Measurements from ENCODE around the gene ALDH3B2.
"Not testable (repeated sequence)": the region's sequence is repeated elsewhere in the genome, so short reads cannot be mapped to it uniquely, and the experiment has no call there.

ALDH3B2 gene

GRCh38 chr11:67637441-67637840 is 37.0 kb downstream of the ALDH3B2 start:
- not testable (repeated sequence) for H3K9ac ChIP-seq (ENCODE audit: low read depth, low read length); H3K4me1 ChIP-seq (ENCODE audit: control insufficient read depth, insufficient read depth, low read length); H3K9me3 ChIP-seq (ENCODE audit: control insufficient read depth, insufficient read depth, low read length); H3K36me3 ChIP-seq (ENCODE audit: control insufficient read depth, insufficient read depth, low read length); H3K4me3 ChIP-seq (ENCODE audit: low read depth, low read length)
- peaks cover 16% of the 10 kb centered on the region for H3K27me3 ChIP-seq (ENCODE audit: control insufficient read depth, insufficient read depth, low read length)

DNA sequence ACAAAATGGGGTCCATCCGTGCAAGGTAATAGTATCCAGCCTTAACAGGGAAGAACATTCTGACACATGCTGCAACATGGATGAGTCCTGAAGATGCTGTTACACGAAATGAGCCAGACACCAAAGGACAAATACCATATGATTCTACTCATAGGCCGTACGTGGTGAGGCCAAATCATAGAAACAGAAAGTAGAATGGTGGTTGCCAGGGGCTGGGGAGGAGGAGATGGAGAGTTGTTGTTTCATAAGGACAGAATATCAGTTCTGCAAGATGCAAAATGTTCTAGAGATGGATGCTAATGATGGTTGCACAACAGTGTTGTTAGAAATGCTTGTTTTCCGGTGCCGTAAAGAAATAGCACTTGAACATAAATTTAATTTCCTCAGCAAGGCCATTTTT is 37.5 kb downstream of the ALDH3B2 start:
- Histone ChIP-seq H3K4me3 (ENCODE audit: low read depth, low read length) (no peak overlapping the region), H3K9ac (ENCODE audit: low read depth, low read length) (no peak overlapping the region), H3K4me1 (ENCODE audit: control insufficient read depth, insufficient read depth, low read length) (no peaks in the 10 kb centered on the region), H3K27me3 (ENCODE audit: control insufficient read depth, insufficient read depth, low read length) (peaks cover 16% of the 10 kb centered on the region), H3K36me3 (ENCODE audit: control insufficient read depth, insufficient read depth, low read length) (no peaks in the 10 kb centered on the region), H3K9me3 (ENCODE audit: control insufficient read depth, insufficient read depth, low read length) (no peaks in the 10 kb centered on the region)

- Histone ChIP-seq H3K36me3 (ENCODE audit: control insufficient read depth, insufficient read depth, low read length) (no peaks in the 10 kb centered on the region), H3K27me3 (ENCODE audit: control insufficient read depth, insufficient read depth, low read length) (peaks cover 8% of the 10 kb centered on the region), H3K9ac (ENCODE audit: low read depth, low read length) (no peak overlapping the region), H3K4me1 (ENCODE audit: control insufficient read depth, insufficient read depth, low read length) (peaks cover 2% of the 10 kb centered on the region), H3K4me3 (ENCODE audit: low read depth, low read length) (no peak overlapping the region), H3K9me3 (ENCODE audit: control insufficient read depth, insufficient read depth, low read length) (no peaks in the 10 kb centered on the region)
Measured at GRCh38 chr11:67635231-67635521, 39.2 kb downstream of the ALDH3B2 start.

DNA sequence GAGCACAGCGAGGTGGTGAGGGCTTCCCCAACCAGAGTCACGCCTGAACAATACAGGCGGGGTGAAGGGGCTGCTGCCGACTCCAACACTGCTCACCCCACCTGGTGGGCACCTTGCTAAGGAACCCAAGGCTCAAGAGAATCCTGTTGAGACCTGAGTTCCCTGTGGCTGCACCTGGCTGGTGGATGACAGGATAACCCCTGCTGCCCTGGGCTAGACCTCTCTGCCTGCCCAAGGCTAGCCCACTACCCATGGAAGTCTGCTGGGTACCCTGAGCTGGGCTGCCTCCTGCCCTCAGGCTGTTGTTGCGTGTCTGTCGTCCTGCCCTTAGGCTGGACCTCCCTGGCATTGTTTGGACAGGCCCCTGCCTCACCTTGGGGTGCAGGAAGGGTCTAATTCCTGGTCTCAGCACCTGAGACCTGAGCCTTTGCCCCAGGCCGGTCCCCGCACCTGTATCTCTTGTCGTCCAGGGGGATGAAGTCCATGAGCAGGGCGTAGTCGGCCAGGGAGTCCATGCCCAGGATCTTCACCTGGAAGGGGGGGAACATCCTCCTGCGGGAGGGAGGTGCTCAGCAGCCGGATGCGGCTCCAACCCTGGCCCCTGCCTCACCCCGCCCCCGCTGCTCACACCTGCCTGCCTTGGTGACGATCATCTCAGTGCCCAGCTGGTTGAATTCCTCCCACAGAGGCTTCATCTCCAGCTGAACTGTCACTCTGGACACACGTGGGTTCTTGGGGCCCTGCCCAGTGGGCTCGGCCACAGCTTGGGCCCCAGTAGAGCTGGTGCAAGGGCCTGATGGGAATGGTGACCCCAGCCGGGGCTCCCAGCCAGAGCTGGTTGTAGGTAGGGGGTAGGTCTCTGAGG is 39.8 kb downstream of the ALDH3B2 start:
- Histone ChIP-seq H3K27me3 (ENCODE audit: control insufficient read depth, insufficient read depth, low read length) (peaks cover 3% of the 10 kb centered on the region), H3K9ac (ENCODE audit: low read depth, low read length) (no peak overlapping the region), H3K36me3 (ENCODE audit: control insufficient read depth, insufficient read depth, low read length) (no peaks in the 10 kb centered on the region), H3K9me3 (ENCODE audit: control insufficient read depth, insufficient read depth, low read length) (no peaks in the 10 kb centered on the region), H3K4me1 (ENCODE audit: control insufficient read depth, insufficient read depth, low read length) (peaks cover 2% of the 10 kb centered on the region), H3K4me3 (ENCODE audit: low read depth, low read length) (no peak overlapping the region)

DNA sequence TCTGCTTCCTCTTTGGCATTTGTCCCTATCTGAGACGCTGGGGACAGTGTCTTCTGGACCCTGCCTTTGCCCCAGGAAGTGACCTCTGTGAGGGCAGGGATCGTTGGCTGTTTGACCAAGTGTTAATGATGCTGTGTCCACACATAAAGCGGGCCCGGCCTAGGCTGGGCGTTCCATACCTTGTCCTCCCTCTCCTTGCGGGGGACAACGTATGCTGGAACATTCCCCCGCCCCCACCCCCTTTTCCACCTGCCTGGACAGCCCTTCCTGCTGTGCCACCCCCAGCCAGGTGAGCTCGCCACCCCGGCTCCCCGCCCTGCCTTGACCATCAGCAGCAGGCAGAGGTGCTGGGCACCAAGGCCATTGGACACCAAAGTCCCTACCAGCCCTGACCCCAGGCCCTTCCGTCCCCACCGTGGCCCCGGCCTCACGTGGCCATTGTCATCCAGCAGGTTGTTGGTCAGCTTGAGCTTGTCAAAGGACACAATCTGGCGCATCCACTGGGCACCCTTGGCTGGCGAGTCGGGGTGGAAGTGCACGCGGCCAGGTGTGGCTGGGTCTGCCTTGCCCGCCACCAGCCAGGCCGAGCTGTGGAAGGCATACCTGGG is 40.6 kb downstream of the ALDH3B2 start:
- Histone ChIP-seq H3K9ac (ENCODE audit: low read depth, low read length) (no peak overlapping the region), H3K36me3 (ENCODE audit: control insufficient read depth, insufficient read depth, low read length) (no peaks in the 10 kb centered on the region), H3K4me3 (ENCODE audit: low read depth, low read length) (no peak overlapping the region), H3K9me3 (ENCODE audit: control insufficient read depth, insufficient read depth, low read length) (no peaks in the 10 kb centered on the region), H3K27me3 (ENCODE audit: control insufficient read depth, insufficient read depth, low read length) (no peaks in the 10 kb centered on the region), H3K4me1 (ENCODE audit: control insufficient read depth, insufficient read depth, low read length) (peaks cover 3% of the 10 kb centered on the region)

DNA sequence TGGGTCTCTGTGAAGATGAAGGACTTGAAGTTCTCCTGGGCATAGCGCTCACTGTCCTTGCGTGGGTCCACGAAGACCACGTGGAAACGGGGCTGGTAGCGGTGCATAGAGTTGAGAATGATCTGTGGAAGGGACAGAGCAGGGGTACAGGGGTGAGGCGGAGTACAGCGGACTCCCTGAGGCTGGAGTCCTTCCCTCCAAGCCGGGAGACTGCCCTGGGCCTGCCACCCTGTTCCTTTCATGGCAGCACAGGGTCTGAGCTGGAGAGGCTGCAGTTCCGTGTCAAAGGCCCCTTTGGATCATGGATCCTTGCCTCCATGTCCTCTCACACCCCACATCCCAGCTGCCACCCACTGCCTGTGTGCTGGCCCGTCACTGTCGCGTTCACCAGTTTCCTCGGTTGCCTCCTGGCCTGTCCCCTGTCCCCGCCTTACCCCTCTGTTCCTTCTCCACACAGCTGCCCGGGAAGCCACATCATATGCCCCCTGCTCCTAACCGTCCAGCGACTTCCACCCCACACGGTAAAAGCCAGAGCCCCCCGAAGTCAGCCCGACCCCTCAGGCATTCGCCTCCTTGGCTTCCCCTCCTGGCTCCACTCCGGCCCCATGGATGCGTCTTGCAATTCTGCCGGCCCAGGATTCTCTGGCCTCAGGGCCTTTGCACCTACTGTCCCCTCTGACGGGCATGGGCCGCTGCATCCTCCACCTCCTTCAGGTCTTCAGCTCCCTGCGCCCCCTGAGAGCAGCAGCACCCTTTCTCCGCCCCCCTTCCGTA is 41.3 kb downstream of the ALDH3B2 start:
- Histone ChIP-seq H3K36me3 (ENCODE audit: control insufficient read depth, insufficient read depth, low read length) (no peaks in the 10 kb centered on the region), H3K4me3 (ENCODE audit: low read depth, low read length) (no peak overlapping the region), H3K9ac (ENCODE audit: low read depth, low read length) (no peak overlapping the region), H3K9me3 (ENCODE audit: control insufficient read depth, insufficient read depth, low read length) (no peaks in the 10 kb centered on the region), H3K4me1 (ENCODE audit: control insufficient read depth, insufficient read depth, low read length) (peaks cover 3% of the 10 kb centered on the region), H3K27me3 (ENCODE audit: control insufficient read depth, insufficient read depth, low read length) (no peaks in the 10 kb centered on the region)

GRCh38 chr11:67632175-67632981 is 42.0 kb downstream of the ALDH3B2 start:
- Histone ChIP-seq H3K27me3 (ENCODE audit: control insufficient read depth, insufficient read depth, low read length) (no peaks in the 10 kb centered on the region), H3K4me1 (ENCODE audit: control insufficient read depth, insufficient read depth, low read length) (peaks cover 3% of the 10 kb centered on the region), H3K36me3 (ENCODE audit: control insufficient read depth, insufficient read depth, low read length) (peaks cover under 1% of the 10 kb centered on the region), H3K9ac (ENCODE audit: low read depth, low read length) (no peak overlapping the region), H3K9me3 (ENCODE audit: control insufficient read depth, insufficient read depth, low read length) (no peaks in the 10 kb centered on the region), H3K4me3 (ENCODE audit: low read depth, low read length) (no peak overlapping the region)

- H3K4me3 ChIP-seq (ENCODE audit: low read depth, low read length): no peak overlapping the region
- H3K27me3 ChIP-seq (ENCODE audit: control insufficient read depth, insufficient read depth, low read length): no peaks in the 10 kb centered on the region
- no peaks in the 10 kb centered on the region for H3K9me3 ChIP-seq (ENCODE audit: control insufficient read depth, insufficient read depth, low read length)
- H3K36me3 ChIP-seq (ENCODE audit: control insufficient read depth, insufficient read depth, low read length): peaks cover 6% of the 10 kb centered on the region
- H3K9ac ChIP-seq (ENCODE audit: low read depth, low read length): no peak overlapping the region
- H3K4me1 ChIP-seq (ENCODE audit: control insufficient read depth, insufficient read depth, low read length): peaks cover 3% of the 10 kb centered on the region
Measured at GRCh38 chr11:67631853-67632174, 42.6 kb downstream of the ALDH3B2 start.

GRCh38 chr11:67631411-67631810 is 43.0 kb downstream of the ALDH3B2 start:
- H3K9ac ChIP-seq (ENCODE audit: low read depth, low read length): no peak overlapping the region
- peaks cover 3% of the 10 kb centered on the region for H3K4me1 ChIP-seq (ENCODE audit: control insufficient read depth, insufficient read depth, low read length)
- H3K4me3 ChIP-seq (ENCODE audit: low read depth, low read length): no peak overlapping the region
- no peaks in the 10 kb centered on the region for H3K9me3 ChIP-seq (ENCODE audit: control insufficient read depth, insufficient read depth, low read length)
- H3K27me3 ChIP-seq (ENCODE audit: control insufficient read depth, insufficient read depth, low read length): no peaks in the 10 kb centered on the region
- H3K36me3 ChIP-seq (ENCODE audit: control insufficient read depth, insufficient read depth, low read length): peaks cover 7% of the 10 kb centered on the region

DNA sequence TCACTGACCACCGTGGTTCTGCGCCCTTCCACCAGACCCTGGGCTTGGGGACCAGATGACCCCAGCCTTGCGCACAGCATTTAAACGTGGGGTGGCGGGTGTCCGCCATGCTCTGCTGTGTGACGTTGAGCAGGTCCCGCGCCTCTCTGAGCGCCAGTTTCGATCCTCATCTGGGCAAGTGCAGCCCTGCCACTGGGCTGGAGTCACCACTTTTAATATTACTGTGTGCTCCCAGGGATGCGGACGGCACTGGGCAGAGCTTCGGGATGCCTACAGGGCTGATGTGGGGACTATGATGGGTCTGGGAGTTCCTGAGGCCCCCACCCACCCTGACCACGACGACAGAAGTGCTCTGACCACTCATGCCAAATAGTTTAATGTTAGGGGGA is 43.5 kb downstream of the ALDH3B2 start:
- H3K36me3 ChIP-seq (ENCODE audit: control insufficient read depth, insufficient read depth, low read length): peaks cover 7% of the 10 kb centered on the region
- no peaks in the 10 kb centered on the region for H3K27me3 ChIP-seq (ENCODE audit: control insufficient read depth, insufficient read depth, low read length)
- peak overlapping the region; percentile 80 for H3K4me3 ChIP-seq (ENCODE audit: low read depth, low read length)
- H3K9ac ChIP-seq (ENCODE audit: low read depth, low read length): peak overlapping the region; percentile 60
- H3K9me3 ChIP-seq (ENCODE audit: control insufficient read depth, insufficient read depth, low read length): no peaks in the 10 kb centered on the region
- peaks cover 3% of the 10 kb centered on the region for H3K4me1 ChIP-seq (ENCODE audit: control insufficient read depth, insufficient read depth, low read length)

- Histone ChIP-seq H3K4me3 (ENCODE audit: low read depth, low read length) (peak overlapping the region; percentile 80), H3K9me3 (ENCODE audit: control insufficient read depth, insufficient read depth, low read length) (no peaks in the 10 kb centered on the region), H3K4me1 (ENCODE audit: control insufficient read depth, insufficient read depth, low read length) (peaks cover 3% of the 10 kb centered on the region), H3K36me3 (ENCODE audit: control insufficient read depth, insufficient read depth, low read length) (peaks cover 7% of the 10 kb centered on the region), H3K27me3 (ENCODE audit: control insufficient read depth, insufficient read depth, low read length) (no peaks in the 10 kb centered on the region), H3K9ac (ENCODE audit: low read depth, low read length) (peak overlapping the region; percentile 60)
Measured at GRCh38 chr11:67630228-67630942, 44.0 kb downstream of the ALDH3B2 start.
